ENCODE data around the gene AGO3.

DNA sequence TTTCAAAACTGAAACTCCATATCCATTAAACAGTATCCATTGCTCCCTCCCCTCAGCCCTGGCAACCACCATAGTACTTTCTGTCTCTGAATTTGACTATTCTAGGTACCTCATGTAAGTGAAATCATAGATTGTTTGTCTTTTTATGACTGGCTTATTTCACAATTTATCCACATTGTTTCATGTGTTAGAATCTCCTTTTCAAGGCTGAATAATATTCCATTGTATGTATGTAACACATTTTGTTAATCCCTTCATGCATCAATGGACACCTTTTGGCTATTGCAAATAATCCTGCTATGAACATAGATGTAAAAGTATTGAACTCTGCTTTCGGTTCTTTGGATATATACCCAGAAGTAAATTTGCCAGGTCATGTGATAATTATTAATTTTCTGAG lies 37.5 kb downstream of the AGO3 start:
- TF ChIP-seq, protein P1, sequence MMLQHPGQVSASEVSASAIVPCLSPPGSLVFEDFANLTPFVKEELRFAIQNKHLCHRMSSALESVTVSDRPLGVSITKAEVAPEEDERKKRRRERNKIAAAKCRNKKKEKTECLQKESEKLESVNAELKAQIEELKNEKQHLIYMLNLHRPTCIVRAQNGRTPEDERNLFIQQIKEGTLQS (IDR thresholded peaks at IDR 0.05): no peak
- no peak for TF ChIP-seq EZH2phosphoT487 (IDR thresholded peaks at IDR 0.05; ENCODE audit: borderline replicate concordance)
- no peak for TF ChIP-seq FOSL1 (IDR thresholded peaks at IDR 0.05; ENCODE audit: low read depth)

Measured in HCT116 (cell line).